ENCODE data around the gene SF1. TPM values are rescaled to one million over a fixed set of nuclear protein-coding genes. Genes with fewer than 3 reads are reported as not detected.

SF1 gene
- total RNA-seq, 1 donor from 2014 or later, result 492 TPM

DNA sequence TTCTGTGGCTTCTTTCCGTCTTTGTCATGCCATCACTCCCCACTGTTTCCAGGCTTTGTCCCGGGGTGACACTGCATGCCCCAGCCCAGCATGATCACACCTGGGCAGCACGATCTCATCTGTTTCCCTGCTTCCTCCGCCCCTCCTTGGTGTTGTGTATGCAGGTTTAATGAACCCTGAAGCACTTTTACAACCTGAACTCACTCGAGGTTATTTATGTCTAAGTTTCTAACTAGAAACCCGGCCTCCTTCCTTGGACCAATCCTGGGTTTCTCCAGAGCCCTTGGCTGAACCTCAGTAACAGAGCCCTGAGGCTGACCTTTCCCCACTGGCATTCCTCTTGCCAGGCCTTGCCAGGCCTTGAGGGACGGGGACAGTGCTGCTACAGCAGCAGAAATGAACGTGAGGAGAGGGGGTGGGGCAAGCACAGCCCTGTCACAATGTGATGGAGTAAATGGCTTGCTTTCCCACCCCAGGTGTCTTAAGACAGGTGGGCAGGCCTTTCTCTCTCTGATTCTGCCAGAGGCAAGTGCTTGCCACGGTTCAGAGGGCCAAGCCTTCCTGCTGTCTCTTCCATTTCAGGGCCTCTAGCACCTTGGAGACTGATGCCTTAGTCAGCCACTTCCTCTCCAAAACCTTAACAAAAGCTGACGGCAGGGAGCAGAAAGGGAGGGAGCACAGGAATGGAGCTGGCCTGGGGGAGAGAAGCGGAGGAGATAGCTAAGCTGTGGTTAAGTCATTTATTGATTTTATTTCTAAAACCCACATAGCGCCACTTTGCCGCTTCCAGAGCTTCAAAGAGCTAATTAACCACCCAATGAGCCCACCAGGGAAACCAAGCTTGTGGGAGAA lies 15.4 kb downstream of the SF1 start:
- intact Hi-C loops (cut with micrococcal nuclease), result no loop called here

DNA sequence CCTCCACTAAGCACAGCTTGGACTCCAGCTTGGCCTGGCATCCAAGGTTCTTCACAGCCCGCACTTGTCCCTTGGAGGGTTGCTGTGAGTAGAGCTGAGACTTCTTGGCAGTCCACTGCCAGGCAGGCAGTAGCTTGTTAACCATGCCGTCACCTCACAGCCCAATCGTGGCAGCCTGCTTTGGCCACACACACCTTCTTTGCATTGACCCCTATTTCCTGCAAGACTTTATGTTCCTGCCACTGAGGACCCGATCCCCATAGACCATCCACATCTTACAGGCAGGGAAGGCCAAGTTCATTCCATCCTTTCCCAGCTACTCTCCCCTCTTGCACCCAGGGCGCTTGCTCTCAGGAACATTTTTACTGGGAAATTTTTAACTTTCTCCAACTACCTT lies 16.1 kb downstream of the SF1 start:
- intact Hi-C loops (cut with micrococcal nuclease), result no loop called here

DNA sequence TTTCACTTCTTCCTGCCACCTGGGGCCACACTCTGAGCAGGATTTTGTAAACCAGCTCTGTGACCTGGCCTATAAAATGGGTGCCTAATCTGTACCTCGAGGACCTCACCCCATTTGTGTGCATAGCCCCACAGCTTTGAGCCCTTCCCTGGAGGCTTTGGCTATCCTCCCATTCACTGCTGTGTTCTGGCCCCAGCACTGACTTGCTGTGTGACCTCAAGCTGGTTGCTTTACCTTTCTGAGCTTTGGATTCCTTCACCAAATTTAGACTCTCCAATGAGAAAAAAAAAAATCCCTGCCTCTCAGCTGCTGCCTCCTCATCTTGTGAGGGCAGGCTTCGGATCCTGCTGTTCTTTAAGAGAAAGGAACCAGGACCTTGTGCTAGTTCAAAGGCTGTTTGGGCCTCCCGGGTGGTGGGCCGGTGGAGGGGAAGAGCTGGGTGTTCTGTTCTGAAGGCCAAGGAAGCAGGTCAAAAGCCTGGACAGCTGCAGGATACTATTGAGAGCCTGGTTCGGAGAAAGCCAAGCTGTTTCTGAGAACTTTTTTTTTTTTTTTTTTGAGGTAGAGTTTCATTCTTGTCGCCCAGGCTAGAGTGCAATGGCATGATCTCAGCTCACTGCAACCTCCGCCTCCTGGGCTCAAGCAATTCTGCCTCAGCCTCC lies 17.5 kb downstream of the SF1 start:
- intact Hi-C loops (cut with micrococcal nuclease), result no loop called here

DNA sequence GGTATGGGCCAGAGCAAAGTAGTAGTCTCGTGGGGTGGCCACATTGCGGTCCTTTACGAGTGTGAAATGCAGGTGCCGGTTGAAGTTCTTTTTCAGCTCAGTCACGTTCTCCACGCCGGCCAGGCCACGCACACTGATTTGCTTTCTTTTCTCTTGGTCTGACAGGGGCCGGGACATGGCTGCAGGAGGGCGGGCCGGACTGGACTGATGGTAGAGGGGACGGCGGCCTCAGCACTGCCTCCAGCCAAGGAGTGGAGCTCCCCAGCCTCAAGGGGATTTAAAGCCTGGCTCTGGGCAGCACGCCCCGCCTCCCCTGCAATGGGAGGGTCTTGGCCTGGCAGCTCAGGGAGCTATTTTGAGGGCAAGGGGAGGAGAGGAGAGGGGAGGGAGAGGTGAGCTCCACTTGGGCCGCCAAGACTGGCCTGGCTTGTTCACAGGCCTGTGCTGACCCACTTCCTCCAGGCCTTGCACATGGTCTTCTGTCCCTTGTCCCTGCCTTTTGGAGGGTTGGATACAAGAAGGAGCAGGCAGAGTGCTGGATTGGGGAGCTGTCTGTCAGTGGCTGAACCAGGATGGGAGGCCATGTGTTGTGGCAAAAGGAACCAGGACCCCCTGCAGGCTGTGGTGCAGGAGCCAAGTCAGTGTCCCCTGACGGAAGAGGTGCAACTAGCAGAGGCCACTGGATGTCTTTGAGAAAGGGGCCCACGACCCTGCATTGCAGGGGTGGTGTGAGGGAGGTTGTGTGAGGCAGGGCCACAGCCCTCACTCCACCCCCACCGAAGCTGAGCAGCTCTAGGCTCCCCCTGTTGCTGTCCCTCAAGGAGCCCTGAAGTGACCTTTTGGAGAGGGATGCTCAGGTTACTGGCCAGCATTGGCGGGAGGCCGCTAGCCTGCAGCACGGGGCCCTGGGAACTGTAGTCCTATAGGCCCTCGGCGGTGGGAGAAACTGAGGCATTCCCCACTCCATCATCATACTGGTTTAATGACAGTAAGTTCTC lies 18.3 kb downstream of the SF1 start, which contains the start of gene PYGM:
TSS of gene PYGM (minus strand) at position 253 of the 998 bp plus-strand sequence. CDS start at position 177, 76 bp downstream.
- intact Hi-C loops (cut with micrococcal nuclease), result no loop called here

DNA sequence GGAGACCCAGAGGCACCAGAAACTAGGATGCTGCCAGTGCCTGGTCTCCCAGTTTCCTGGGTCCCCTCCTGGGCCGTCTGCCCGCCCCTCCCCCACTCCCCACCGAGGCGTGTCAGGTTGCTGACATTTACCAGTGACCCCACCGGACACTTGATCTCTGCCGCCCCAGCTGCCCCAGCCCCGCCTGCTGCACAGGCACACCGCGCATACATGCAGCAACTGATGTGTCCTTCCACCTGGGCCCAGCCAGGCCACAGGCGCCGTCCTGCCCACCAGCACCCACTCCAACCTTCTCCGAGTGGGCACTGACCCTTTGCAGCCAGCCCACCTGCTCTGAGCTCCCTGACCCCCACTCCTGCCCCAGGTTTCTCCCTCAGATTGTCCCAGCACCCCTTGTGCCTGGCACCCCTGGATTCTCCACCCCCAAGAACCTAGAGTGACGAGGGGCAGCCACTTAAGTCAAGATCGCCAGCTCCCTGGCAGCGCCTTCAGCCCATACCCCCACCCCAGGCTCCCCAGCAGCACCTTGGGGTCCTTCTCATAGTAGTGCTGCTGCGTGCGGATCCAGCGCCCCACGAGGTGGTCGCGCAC lies 19.1 kb downstream of the SF1 start:
- intact Hi-C loops (cut with micrococcal nuclease), result no loop called here

DNA sequence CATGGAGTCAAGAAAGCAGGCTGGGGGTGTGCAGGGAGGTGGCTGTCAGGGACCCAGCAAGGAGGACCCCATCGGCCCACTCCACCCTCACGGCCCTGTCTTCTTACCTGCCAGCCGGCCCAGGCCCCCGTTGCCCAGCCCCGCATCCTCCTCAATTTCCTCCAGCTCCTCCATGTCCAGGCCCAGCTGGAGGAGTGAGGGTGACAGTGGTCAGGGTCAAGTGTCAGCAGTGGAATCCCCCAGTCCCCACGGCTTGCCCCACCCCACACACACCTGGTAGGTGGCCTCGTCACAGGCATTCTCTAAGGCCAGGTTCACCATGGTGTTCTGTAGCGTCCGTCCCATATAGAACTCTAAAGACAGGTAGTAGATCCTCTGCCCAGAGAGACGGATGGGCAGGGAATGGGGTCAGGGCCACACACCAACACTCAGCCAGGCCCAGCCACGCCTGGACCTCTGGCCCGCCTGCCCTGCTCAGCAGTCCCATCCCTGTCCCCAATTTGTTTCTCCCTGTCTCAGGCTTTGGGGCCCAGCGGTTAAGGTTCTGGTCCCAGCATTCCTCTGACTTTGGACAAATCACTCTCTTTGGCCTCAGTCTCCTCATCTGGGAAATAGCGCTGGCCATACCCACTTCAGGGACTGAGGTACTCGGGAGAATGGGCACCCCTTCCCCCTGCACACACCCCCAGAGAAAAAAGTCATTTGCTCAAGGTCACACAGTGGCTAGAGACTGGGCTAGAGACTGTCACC lies 19.8 kb downstream of the SF1 start:
- intact Hi-C loops (cut with micrococcal nuclease), result no loop called here

DNA sequence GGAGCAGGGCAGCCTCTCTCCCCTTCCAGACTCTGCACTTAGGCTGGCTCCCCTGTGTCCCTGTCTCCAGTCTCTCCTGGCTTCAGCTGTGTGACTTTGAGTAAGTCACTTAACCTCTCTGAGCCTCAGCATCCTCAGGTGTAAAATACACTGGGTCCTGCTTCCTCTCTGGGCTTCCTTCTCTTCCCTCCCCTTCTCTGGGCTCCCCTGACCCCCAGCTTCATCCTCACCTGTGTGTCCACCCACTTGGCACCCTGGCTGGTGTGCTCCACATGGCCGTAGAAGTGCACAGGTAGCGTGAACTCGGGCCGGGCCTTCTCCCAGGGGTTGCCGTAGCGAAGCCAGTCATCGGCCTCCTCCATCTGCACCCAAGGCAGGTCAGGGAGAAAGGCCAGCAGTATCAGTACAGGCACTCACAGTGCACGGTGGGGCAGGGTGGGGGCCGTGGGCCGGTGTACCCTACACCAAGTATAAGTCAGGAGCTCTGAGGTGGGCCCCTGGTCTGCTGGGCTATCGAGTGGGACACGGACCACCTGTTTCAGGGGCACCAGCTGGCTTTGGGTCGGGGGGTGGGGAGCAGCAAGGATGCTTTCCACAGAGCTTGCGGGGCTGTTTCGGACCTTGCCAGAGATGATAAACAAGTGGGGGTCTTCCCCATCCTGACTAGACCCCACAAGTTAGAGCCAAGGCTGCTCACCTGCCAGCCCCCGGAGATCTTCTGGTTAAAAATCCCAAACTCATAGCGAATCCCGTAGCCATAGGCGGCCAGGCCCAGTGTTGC lies 20.6 kb downstream of the SF1 start:
- intact Hi-C loops (cut with micrococcal nuclease), result no loop called here

DNA sequence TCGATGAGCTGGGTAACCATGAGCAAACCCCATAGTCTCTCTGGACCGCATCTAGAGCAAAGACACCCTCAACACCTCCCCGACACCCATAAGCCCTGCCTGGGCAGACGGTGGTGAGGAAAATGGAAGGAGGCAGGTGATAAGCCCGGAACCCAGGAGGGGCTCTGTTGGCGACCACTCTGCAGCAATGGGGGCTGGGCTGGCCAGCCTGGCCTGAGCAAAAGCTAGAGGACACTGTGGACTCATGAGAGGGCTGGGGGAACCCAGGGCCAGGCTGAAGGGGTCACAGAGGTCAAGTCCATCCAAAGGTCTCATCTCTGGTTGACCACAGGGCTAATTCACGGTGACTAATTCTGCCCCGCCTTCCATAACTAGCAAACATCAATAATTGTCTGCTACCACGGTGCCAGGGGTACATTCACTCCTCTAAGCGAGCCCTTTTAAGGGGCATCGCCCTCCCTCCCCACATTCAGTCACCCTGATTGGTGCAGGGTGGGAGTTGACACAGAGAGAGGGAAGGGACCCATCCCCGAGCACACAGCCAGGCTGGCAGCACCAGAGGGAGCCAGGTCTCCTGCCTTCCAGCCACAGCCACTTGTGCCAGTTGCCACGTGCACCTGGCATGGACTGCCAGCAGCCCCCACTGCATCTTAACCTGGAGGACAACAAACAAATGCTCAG lies 22.5 kb downstream of the SF1 start:
- intact Hi-C loops (cut with micrococcal nuclease), result no loop called here

DNA sequence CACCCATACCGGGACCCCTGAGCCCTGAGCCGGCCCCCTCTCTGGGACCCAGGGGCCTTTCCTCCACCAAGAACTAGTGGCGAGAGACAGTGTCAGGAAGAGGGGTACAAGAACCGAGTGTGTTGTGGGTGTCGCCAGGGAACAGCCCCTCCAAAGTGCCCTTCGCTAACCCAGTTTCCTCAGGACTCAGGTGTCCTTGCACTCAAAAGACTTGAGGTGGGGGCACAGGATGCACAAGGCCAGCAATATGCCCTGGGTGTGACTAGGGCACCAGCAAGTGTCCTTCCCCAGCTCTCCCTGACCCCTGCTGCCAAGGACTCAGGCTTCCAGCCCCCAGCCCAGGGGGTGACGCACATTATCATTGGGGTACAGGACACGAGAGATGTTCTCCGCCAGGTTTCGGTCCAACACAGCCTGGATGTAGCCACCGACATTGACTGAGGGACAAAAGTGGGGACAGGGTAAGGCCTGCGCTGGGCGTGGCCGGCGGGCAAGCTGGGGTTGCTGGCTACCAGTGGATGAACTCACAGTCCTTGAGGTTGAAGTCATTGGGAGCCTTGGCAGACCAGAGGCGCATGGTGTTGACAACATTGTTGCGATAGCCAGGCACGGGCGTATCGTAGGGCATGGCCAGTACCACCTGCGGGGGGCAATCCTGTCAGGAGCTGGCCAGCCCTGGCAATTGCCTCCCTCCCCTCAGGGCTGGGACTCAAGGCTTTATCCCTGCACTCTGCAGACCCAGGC lies 23.3 kb downstream of the SF1 start:
- intact Hi-C loops (cut with micrococcal nuclease), result no loop called here

DNA sequence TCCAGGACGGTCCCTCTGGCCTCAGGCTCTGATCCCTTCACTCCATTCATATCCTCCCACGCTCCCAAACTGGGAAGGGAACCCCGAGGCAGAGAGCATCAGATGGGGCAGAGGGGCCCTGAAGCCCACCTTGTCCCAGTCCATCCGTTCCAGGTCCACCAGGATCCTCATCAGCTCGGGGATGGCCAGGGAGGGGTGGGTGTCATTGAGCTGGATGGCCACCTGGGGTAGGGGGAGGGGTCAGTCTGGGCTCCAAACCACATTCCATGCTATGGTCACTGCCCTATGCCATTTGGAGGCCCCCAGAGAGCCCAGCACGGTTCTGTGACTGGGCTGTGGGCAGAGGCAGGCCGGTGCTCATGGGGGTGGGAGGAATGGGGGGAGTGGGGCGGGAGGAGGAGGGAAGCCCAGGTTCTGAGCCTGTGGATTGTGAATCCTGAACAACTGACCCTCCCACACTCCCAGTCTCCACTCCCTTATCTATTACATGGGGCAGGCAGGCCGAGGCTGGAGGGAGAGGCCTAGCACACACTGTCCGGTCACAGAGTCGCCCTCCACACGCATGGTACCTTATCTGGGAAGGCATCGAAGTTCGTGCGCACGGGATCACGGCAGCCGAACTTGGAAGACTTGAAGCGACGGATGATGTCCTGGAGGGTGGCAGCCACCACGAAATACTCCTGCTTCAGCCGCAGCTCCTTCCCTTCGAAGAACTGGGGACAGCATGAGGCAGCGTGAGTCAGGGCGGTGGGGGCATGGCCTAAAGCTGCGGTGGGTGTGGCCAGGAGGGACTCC lies 24.0 kb downstream of the SF1 start:
- intact Hi-C loops (cut with micrococcal nuclease), result no loop called here

DNA sequence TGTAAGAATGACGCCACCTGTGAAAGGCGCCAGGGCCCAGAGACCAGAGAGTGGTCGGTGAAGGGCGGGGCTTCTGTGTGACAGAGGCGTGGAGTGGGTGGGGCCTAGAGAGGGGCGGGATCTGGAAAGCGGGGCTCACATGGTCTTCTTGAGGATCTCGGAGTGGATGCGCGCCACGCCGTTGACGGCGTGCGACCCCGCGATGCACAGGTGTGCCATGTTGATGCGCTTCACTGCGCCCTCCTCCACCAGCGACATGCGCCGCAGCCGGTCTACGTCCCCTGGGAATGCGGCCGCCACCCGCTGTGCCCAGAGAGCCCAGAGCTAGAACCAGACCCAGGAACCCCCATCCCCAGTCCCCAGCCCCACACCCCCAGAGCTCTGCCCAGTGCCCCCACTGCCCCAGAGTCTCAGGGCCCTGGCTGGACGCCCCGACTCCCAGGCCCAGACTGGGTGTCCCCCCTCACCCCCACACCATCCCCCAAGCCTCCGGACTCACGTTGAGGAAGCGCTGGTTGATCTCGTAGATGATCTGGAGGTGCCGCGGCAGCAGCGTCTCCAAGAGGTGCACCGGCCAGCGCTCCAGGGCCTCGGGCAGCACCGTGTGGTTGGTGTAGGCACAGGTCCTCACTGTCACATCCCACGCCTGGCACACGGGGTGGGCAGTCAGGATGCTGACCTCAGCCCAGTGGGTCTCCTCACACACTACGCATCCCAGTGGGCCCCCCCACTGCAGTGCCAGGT lies 24.8 kb downstream of the SF1 start:
- intact Hi-C loops (cut with micrococcal nuclease), result no loop called here

DNA sequence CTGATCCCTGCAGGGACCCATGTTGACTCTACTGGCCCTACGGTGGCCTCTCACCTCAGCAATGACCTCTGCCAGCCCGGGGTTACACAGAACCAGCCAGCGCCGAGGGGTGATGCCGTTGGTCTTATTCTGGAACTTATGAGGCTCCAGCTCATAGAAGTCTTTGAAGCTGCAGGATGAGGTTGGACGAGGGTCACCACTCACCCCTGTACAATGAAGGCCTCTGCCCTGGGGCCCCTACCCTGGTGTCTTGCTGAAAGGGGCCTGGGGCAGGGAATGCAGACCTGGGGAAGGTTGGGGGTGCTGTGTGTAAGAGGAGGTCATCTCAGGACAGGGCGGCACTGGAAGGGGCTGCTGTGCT lies 25.3 kb downstream of the SF1 start:
- intact Hi-C loops (cut with micrococcal nuclease), result no loop called here

DNA sequence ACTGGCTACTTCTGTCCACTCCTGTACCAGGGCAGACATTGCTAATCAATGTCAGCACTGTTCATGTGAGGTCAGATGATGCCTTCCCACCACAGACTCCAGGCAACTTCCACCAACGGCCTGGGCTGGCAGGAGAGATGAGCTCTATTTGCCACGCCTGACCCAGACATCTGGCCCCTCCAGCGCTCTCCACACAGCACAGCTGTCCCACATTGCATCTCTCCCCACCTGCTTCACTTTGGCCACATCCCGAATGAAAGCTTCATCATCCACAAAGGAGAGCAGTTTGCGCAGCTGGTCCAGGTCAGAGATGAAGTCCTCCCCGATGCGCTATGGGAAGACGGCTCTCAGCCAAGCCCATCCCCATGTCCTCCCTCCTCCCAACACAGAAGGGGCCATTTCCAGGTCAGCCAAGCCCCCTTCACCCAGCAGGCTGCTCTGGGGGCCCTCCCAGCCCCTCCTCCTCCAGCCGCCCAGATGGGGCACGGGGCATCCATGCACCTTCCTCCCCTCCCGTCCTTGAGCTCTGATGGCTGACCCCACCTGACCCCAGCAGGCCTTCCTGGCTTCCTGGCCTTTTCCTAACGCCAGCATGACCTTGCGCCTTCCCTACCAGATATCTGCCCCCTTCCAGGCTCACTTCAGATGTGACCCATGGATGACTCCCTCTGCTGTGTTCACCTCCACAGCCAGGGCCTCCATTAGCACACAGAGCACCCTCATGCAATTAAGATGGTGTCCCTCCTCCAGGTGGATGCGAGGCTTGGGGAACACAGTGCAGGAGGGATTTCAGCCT lies 26.0 kb downstream of the SF1 start:
- intact Hi-C loops (cut with micrococcal nuclease), result no loop called here

DNA sequence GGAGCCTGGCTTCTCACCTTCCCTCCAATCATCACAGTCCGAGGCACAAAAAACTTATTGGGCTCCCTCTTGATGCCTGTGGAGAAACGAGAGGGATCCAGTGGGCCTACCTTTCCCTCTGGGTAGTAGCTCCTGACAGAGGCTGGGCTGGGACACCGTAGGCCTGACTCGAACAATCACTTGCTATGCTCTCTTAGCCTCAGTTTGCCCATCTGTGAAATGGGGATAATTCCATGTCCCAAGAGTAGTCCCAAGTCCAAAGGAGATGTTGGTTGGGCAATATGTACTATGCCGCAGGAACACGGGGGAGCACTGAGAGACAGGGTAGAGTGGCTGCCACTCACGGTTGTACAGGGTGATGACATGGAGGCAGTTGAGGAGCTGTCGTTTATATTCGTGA lies 26.8 kb downstream of the SF1 start:
- intact Hi-C loops (cut with micrococcal nuclease), result no loop called here

DNA sequence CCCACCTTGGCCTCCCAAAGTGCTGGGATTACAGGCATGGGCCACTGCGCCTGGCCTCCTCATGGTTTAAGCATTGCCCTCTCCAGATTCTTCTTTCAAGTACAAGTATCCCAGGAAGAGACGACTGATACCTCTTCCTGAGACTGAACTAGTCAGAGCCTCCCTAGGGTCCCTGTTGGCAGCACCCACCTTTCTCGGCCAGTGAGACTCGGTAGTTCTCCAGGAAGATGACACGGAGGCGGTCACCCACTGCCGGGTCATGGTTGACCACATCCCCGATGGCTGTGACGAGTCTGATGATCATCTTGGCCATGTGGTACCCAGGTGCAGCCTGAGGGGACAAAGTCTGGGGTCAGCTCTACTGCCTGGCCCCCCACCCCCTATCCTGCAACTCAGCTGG lies 27.2 kb downstream of the SF1 start:
- intact Hi-C loops (cut with micrococcal nuclease), result no loop called here

Data from T-helper 2 cell treated with Interferon-gamma antibody and Interleukin-4, amounts not matched to agents 100 ng/mL and 5 ng/mL, for 36 hours (primary cell).